Right cardiac atrium (tissue), 5 donors: ENCODE results near the gene ITGB3. TPM values are rescaled to one million over a fixed set of nuclear protein-coding genes. Genes with fewer than 3 reads are reported as not detected.

Experiments used
- ATAC-seq, 2 donors: fragments of 200-7000 bp; cut with Tn5 transposase; one replicate each; pipeline versions ENCODE4 v1.8.0 to v1.9.1; 2020; ENCODE audit warnings: moderate library complexity in 2 of 2, mild to moderate bottlenecking in 1 of 2
- DNase-seq, 3 donors: peaks; one replicate each; pipeline ENCODE4 v3.0.0-alpha.2; 2020
- H3K27ac ChIP-seq: one replicate; pipeline ENCODE4 v1.5.1; 2013; ENCODE audit warnings: mild to moderate bottlenecking, low read length, control low read depth, moderate library complexity
- H3K27me3 ChIP-seq: one replicate; pipeline ENCODE4 v1.6.1; 2013; ENCODE audit not compliant: control insufficient read depth, insufficient read depth
- H3K4me1 ChIP-seq: one replicate; pipeline ENCODE4 v1.6.1; 2013; ENCODE audit warnings: low read length; ENCODE audit not compliant: control insufficient read depth, insufficient read depth
- H3K4me3 ChIP-seq: one replicate; pipeline ENCODE4 v1.5.1; 2013; ENCODE audit warnings: low read length, control low read depth
- H3K9me3 ChIP-seq: one replicate; pipeline ENCODE4 v1.6.1; 2013; ENCODE audit warnings: low read length; ENCODE audit not compliant: control insufficient read depth
- WGBS: extraction: QIAGEN DNeasy Blood & Tissue Kit; methylation state at CpG from one replicate; pipeline ENCODE4 v1.1.7; 2013; 5-methylcytosine and 5-hydroxymethylcytosine counted together
- intact Hi-C, 4 donors: fragments of 100-400 bp; cut with DNase I; formaldehyde crosslinking; loops; one replicate each; pipeline versions ENCODE4 v1.11.0 to v1.14.0; 2022 to 2023
- long read RNA-seq, 4 donors: library from polyadenylated mRNA; unstranded; transcript quantifications; one replicate each; pipeline ENCODE4 v2.0.0, GENCODE V29; 2020 to 2021
- polyA plus RNA-seq: library from polyadenylated mRNA; stranded (reverse); fragments of 200-250 nt; gene quantifications from one replicate; pipeline ENCODE4 v1.2.3, GENCODE V29; 2013
- total RNA-seq, 4 donors: library from RNA; stranded (reverse); fragmentation: NEBNext Ultra II Directional; extraction: Animal tissue kit (Norgen Biotek cat#: 25700); gene quantifications; one replicate each; pipeline ENCODE4 v1.2.1, GENCODE V29; 2021
- donor health status: healthy with polysubstance abuse.
- donor health status: DM: no; HTN: yes; CAD: no.
- donor health status: DM: no; HTN: no; CAD: no.
- donor health status: DM: no; HTN: yes; CAD: no; lungs with severe emphysema.
- donor health status: DM: yes; HTN: yes; CAD: no.

The ITGB3 gene
- 10 to 100 TPM in 1 of 4 donors, 1 to 10 TPM in 3; 5.0 to 11.9 (median 6.5) TPM for total RNA-seq
- polyA plus RNA-seq: 2.3 TPM
- long read RNA-seq, donor 1, partial matches to known transcripts: 1 of 2 reads
- long read RNA-seq, donor 1, other reads (novel, unspliced or antisense): 1 of 2 reads
- long read RNA-seq, donor 2: 0 reads
- long read RNA-seq, donor 3, partial matches to known transcripts: 10 of 14 reads
- long read RNA-seq, donor 3, other reads (novel, unspliced or antisense): 1 of 14 reads
- long read RNA-seq, donor 4, partial matches to known transcripts: 2 of 2 reads
- long read RNA-seq, donor 4, other reads (novel, unspliced or antisense): 0 of 2 reads

DNA sequence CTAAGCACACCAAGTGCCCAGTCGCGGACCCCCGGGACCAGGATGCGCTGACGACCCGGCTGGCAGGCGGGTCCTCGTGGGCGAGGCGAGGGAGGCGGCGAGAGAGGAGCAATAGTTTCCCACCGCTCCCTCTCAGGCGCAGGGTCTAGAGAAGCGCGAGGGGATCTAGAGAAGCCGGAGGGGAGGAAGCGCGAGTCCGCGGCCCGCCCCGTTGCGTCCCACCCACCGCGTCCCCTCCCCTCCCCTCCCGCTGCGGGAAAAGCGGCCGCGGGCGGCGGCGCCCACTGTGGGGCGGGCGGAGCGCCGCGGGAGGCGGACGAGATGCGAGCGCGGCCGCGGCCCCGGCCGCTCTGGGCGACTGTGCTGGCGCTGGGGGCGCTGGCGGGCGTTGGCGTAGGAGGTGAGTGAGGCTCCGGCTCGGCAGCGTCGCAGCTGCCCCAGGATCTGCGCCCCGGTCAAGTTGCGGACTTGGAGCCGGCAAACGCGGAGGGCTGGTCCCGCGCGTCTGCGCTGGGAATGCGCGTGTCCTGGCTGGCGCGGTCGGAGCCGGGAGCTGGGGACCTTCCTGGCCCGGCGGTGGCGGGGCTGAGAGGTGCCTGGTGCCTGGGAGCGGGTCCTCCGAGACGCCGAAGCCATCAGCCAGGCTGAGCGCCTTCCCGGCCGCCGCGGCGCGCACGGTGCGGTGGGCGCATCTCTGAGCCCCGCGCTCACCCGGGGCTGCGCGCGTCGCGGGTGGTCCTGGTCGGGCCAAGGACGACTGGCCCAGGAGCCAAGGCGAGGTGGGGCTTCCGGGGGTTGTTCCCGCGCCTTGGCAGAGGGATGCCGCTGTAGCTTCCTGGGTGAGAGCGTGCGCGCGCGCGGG lies at the start of gene ITGB3:
Gene ITGB3, plus strand, starts transcription at position 287 of the 862 bp plus-strand sequence. Its CDS starts 35 bp downstream, at position 322.
- peaks cover 3% of the 10 kb centered on the region for H3K4me1 ChIP-seq
- H3K27ac ChIP-seq: peak within 1 kb of the TSS; percentile 48
- intact Hi-C loops: no loop called here
- H3K27me3 ChIP-seq: no peaks in the 10 kb centered on the region
- ATAC-seq: peak; percentile 95 to 96
- no peaks in the 10 kb centered on the region for H3K9me3 ChIP-seq
- under 1% methylated on average over 110 of the region's 112 CpGs for WGBS
- DNase-seq: peak; percentile 84 to 93 (median 92)
- H3K4me3 ChIP-seq: peak within 1 kb of the TSS; percentile 94

DNA sequence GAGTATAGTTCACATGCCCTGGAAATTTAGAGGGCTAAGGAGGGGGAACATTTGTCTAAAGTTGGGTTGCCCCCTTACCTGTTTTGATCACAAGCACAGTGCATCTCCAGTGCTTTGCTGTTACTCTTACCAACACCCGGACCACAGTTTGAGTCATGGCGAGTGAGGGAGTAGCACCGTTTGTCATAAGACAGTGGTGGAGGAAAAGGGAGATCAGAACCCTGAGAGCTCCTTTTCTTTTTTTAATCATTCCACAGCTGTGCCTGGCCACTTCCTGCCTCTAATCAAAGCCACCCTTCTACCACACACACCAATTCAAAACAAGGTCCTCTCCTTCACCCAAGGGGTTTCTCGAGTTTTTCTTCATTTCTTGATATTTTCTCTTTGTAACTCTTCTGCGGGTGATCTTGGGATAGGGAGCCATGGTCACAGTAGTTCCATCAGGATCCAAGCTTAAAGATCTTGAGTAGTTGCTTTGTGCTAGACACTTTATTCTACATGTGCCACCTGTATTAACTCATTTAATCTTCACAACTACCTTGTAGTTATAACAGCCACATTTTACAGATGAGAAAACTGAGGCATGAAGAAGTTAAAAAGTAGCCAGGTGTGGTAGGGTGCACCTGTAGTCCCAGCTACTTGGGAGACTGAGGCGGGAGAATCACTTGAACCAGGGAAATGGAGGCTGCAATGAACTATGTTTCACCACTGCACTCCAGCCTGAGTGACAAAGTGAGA lies 49.5 kb upstream of the ITGB3 start:
- 74% methylated on average over 6 of the region's 6 CpGs for whole genome bisulfite sequencing
- Histone ChIP-seq H3K27me3 (no peaks in the 10 kb centered on the region), H3K9me3 (no peaks in the 10 kb centered on the region), H3K4me1 (peaks cover 12% of the 10 kb centered on the region), H3K4me3 (no peak overlapping the region), H3K27ac (peak overlapping the region; percentile 93)
- intact Hi-C loops: no loop called here
- ATAC-seq (no peak), DNase-seq (no peak)

DNA sequence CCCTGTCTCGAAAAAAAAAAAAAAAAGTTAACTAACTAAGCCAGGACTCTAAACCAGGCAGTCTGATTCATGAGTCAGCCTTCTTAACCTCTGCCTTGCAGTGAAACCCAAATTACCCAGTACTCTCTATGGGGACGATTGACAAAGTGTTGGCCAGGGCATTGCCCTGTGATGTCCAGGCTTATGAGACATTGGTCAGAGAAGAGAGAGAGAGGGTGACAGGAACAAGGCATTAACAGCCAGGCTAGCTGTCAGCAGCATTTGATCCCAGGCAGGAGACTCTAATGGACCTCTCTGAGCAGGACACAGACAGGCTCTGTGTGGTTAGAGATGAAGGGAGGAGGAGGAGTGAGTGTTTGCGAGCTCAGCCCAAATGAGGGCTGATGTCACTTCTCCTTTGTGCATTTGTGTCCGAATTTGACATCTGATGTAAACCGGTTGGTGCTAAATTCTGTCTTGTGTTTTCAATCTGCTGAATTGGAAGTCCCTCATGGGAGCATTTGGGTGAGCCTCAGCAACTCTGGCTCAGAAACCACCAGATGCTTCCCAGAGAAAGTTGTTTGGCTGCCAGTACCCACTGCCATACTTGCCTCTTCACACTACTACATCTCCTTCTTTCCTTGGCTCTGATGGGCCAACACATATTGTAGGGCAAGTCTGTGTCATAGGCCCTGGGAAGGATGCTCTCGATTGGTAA lies 48.8 kb upstream of the ITGB3 start:
- intact Hi-C loops: no loop called here
- no peaks in the 10 kb centered on the region for H3K27me3 ChIP-seq
- ATAC-seq (peak; percentile 62 to 76), DNase-seq (peak in 2 of 3 donors; percentile 50 to 54)
- H3K27ac ChIP-seq: peak overlapping the region; percentile 93
- WGBS: 25% methylated on average over 6 of the region's 6 CpGs
- peaks cover 12% of the 10 kb centered on the region for H3K4me1 ChIP-seq
- H3K9me3 ChIP-seq: no peaks in the 10 kb centered on the region
- no peak overlapping the region for H3K4me3 ChIP-seq

DNA sequence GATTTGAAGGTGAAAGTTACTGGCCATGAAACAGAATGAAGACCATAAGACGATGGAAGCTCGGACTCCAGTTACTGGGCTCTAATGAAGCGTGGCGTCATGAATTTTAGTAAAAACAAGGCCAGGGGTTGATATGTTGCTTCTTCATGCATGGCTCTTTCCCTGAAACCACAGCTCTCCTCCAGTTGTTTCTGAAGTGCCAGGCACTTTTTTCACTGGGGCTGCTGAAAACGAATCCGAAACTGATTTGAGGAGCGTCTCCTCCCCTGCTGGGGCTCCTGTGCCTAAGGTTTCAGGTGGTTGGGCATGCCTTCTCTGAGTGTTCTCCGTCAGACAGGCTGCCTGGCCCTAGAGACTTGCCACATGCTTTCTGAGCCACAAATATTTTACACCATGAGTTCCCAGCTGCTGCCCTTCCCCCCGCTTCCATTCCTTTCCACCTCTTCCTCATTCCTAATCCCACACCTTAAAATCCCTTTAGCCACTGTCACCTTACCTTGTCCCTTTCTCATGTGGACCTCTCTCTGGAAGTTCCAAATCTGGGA lies 48.1 kb upstream of the ITGB3 start:
- H3K4me1 ChIP-seq: peaks cover 12% of the 10 kb centered on the region
- ATAC-seq (peak; percentile 40 to 53), DNase-seq (peak in 2 of 3 donors; percentile 31 to 73)
- H3K27me3 ChIP-seq: no peaks in the 10 kb centered on the region
- 36% methylated on average over 9 of the region's 9 CpGs for WGBS
- intact Hi-C loops: no loop called here
- H3K4me3 ChIP-seq: no peak overlapping the region
- H3K9me3 ChIP-seq: no peaks in the 10 kb centered on the region
- H3K27ac ChIP-seq: peak overlapping the region; percentile 93

DNA sequence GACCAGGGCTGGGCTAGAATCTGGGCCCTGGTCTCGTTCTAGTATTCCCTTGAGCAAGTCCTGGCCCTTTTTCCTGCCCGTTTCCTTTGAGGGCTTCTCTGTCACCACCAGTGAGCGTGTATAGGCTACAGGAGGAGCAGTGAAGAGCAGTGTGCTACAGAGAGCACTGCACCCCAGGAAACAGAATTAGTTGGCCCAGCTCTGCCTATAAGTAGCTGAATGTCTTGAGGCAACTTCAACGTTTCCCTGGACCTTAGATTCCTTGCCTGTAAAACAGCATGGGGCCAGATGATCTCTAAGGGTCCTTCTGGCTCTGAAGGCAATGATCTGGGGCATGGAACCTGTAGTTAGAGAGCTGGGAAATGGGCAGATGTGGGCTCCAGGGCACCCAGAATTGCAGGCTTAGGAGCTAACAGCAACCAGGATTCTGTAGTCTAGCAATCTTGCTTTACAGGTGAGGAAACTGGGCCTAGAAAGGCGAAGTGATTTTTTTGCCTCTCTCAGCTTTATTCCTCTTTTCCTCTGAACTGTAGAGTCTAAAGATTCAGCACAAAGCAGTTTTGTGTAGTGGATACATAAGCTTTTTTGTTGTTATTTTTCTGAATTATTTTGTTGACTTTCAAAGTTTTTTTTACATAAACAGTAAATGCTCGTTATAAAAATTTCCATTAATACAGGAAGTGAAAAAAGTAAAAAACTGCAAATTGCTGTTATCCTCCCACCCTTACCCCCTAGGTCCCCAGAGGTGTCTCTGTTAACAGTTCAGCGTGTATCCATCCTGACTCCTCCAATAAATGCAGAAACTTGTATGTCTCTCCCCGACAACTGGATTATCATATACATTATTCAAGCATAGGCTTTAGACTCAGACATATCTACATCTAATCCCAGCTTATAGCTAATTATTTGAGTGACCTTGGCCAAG lies 46.2 kb upstream of the ITGB3 start:
- peaks cover 12% of the 10 kb centered on the region for H3K4me1 ChIP-seq
- ATAC-seq (no peak), DNase-seq (no peak)
- intact Hi-C loops: no loop called here
- no peaks in the 10 kb centered on the region for H3K9me3 ChIP-seq
- no peak overlapping the region for H3K4me3 ChIP-seq
- H3K27me3 ChIP-seq: no peaks in the 10 kb centered on the region
- peak overlapping the region; percentile 50 for H3K27ac ChIP-seq
- 77% methylated on average over 8 of the region's 8 CpGs for WGBS

DNA sequence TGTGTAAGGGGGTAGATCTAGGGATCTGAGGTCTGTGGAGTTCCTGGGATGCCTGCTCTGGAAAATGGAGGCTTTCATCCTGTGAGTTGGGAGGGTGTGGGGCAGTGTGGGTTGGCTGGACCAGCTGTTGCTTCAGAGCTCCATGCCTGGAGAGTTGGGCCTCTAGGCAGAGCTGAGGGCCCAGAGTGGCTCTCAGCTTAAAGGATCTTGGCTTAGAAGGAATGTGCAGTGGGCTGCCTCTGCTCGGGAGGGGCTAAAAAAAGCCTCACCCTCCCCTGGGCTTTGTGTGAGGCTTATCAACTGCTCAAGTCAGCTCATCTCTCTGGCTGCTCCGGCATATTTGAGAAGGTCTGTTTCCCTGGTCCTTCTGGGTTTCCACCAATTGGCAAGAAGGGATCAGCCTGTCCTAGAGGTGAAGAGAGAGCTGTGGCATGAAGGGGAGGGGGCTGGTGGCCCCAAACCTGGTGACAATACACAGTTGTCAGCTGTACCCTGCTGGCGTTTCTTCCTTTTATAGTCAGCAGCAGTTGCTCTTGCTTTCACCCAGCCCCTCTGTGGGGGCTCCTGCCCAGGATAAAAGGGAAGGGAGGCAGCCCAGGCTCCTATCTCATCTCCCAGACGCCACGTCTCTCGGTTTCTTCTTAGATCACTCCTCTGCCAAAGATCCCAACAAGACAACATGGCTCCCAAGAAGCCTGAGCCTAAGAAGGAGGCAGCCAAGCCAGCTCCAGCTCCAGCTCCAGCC lies 44.7 kb upstream of the ITGB3 start, which contains the start of gene MYL4:
Gene MYL4, plus strand, starts transcription at position 605 of the 745 bp plus-strand sequence. Its CDS starts 75 bp downstream, at position 680.
- intact Hi-C loops: no loop called here
- ATAC-seq: peak; percentile 66 to 76

DNA sequence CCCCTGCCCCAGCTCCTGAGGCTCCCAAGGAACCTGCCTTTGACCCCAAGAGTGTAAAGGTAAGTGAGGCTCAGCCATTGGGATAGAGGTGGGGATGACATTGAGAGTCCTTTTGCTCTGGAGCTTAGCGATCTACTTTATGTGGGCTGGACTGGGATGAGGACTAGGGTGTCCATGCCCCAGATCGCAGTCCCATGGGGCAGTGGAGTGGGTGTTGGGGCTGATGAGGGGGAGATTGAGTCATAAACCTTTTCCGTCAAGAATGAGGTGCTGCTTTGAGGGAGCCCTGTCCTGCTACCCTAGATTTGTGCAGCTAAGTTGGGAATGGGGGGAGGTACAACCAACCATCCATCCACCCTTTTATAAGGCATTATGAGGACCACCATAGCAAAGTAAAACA lies 44.1 kb upstream of the ITGB3 start:
- intact Hi-C loops: no loop called here
- DNase-seq (no peak), ATAC-seq (peak; percentile 0 to 6)
- H3K27ac ChIP-seq: peak overlapping the region; percentile 94
- H3K27me3 ChIP-seq: no peaks in the 10 kb centered on the region
- 69% methylated on average over 3 of the region's 3 CpGs for WGBS
- H3K9me3 ChIP-seq: no peaks in the 10 kb centered on the region
- peaks cover 12% of the 10 kb centered on the region for H3K4me1 ChIP-seq
- peak overlapping the region; percentile 62 for H3K4me3 ChIP-seq

More for the DNA sequence above, 44.7 kb upstream of the ITGB3 start, which contains the start of gene MYL4:
- Histone ChIP-seq H3K9me3 (no peaks in the 10 kb centered on the region), H3K4me3 (peak within 1 kb of the TSS; percentile 62), H3K4me1 (peaks cover 12% of the 10 kb centered on the region), H3K27me3 (no peaks in the 10 kb centered on the region), H3K27ac (peak within 1 kb of the TSS; percentile 94)
- 47% methylated on average over 6 of the region's 6 CpGs for WGBS
- DNase-seq: peak; percentile 30 to 75 (median 75)

DNA sequence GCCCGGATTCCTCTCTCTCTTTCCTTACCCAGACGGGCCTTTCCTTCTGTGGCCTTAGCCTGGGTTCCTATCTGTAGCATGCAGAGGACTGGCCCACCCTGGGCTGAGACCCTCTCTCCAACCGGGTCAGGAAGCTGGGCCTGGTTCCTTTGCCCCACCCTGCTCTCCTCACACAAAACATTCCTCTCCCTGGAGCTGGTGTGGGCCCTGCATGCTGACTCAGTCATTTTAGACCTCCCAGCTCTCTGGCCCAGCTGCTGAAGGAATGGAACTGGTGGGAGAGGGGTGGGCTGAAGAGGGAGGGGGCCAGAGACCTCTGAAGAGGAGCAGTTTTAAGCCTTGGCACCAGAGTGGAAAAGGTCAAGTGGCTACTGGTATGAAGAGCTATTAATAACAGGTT lies 43.5 kb upstream of the ITGB3 start:
- peak overlapping the region; percentile 94 for H3K27ac ChIP-seq
- WGBS: 35% methylated on average over 3 of the region's 3 CpGs
- H3K9me3 ChIP-seq: no peaks in the 10 kb centered on the region
- intact Hi-C loops: no loop called here
- DNase-seq: no peak
- peak; percentile 7 to 14 for ATAC-seq
- no peaks in the 10 kb centered on the region for H3K27me3 ChIP-seq
- H3K4me1 ChIP-seq: peaks cover 8% of the 10 kb centered on the region
- peak overlapping the region; percentile 62 for H3K4me3 ChIP-seq

DNA sequence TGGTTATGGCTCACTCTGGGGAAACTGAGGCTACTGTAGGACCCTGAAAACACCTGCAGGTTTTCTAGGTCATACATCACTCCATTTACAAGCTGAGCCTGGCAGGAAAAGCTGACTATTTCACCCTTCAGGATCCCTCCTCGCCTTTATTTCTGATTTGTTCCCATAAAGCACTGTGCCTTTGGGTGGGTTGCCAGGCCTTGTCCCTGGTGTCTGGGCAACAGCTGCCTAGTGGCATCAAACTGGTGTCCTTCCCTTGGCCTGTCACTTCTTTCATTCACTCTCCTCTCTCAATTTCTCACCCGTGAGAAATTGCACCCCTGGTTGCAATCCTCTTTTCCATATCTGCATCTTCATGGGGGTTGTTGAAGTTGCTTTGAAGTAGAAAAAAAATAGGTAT lies 42.8 kb upstream of the ITGB3 start:
- Histone ChIP-seq H3K9me3 (no peaks in the 10 kb centered on the region), H3K4me3 (peak overlapping the region; percentile 62), H3K27me3 (no peaks in the 10 kb centered on the region), H3K27ac (peak overlapping the region; percentile 94), H3K4me1 (peaks cover 3% of the 10 kb centered on the region)
- ATAC-seq (no peak), DNase-seq (no peak)
- WGBS: 61% methylated on average over 2 of the region's 2 CpGs
- intact Hi-C loops: no loop called here
